ENCODE data around the gene MINK1. TPM values are rescaled to one million over a fixed set of nuclear protein-coding genes. Genes with fewer than 3 reads are reported as not detected.
"Not testable (repeated sequence)": the region's sequence is repeated elsewhere in the genome, so short reads cannot be mapped to it uniquely, and the experiment has no call there.

The MINK1 gene
- total RNA-seq, 1 experiment from 2014 or later: 28.7 TPM

DNA sequence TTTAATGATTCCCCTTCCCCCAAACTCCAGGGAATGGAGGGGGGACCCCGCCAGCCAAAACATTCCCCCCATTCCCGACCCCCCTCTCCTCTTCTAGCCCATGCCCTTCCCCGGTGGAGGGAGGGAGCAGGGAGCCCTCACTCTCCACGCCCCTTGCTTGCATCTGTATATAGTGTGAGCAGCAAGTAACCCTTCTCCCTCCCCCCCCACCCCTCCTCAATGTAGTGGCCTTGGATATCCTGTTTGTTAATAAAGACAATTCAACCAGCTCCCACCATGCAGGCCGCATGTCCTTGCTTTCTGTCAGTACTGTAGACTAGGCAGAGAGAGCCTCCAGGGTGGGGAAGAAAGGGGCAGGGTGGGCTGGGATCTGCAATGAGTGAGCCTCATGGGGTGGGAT, 64.6 kb downstream of the MINK1 start:
- no peak for DNase-seq (ENCODE audit: low read depth)

- DNase-seq (ENCODE audit: low read depth): no peak
These were observed 65.2 kb downstream of the MINK1 start for GRCh38 chr17:4898351-4898750.

DNA sequence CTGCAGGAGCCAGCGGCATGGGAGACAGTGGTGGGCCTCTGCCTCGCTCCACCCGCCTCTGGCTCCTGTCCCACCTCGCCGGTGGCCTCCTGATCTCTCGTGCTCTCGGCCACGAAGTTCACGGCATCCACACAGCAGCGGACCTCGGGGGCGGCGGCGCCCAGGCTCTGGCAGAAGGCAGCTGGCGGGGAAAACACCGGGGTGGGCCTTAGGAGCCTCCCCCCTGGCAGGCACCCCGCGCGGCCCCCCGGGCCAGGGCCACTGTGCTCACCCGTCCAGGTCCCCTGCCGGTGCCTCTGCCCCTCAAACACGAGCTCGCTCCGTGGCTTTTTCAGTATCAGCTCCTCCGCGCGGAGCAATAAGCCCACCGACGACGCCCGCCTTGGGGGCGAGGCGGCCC, 65.8 kb downstream of the MINK1 start:
- no peak for DNase-seq (ENCODE audit: low read depth)

DNA sequence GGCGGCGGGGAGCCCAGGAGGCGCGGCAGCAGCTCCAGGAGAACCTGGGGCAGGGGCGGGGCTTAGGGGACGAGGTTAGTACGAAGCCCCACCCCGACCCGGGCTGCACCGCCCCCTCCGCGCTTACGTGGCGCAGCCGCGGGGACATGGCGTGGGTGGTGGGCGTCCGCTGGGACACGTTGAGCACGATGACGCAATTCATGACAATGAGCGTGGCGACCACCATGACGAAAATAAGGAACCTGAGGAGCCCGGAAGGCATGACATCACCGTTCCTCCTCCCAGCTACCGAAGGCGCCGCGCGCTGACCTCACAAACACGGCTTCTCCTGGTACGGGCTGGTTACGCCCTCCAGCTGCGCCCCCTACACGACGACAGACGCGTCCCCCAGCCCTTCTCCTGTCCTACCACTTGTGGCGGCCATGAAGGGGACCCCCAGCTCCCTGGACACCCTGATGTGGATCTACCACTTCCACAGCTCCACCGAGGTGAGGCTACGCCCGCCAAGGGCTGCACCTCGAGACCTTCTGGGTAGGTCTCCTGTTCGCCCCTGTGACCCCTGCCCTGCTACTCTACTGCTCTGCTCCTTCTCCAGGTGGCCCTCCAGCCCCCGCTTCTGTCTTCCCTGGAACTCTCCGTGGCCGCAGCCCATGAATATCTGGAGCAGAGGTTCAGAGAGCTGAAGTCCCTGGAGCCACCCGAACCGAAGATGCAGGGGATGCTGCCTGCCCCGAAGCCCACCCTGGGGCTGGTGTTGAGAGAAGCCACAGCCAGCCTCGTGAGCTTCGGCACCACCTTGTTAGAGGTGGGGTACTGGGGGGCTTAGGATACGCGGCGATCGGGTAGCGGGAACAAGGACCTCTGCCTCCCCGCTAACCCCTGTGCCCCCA, 66.4 kb downstream of the MINK1 start, which contains the start of gene C17orf107:
Gene C17orf107 (plus strand): TSS at position 196 of the 890 bp plus-strand sequence. CDS start 227 bp downstream, at position 423.
- no peak for DNase-seq (ENCODE audit: low read depth)

GRCh38 chr17:4900231-4901107, 67.3 kb downstream of the MINK1 start:
- DNase-seq (ENCODE audit: low read depth): no peak

DNA sequence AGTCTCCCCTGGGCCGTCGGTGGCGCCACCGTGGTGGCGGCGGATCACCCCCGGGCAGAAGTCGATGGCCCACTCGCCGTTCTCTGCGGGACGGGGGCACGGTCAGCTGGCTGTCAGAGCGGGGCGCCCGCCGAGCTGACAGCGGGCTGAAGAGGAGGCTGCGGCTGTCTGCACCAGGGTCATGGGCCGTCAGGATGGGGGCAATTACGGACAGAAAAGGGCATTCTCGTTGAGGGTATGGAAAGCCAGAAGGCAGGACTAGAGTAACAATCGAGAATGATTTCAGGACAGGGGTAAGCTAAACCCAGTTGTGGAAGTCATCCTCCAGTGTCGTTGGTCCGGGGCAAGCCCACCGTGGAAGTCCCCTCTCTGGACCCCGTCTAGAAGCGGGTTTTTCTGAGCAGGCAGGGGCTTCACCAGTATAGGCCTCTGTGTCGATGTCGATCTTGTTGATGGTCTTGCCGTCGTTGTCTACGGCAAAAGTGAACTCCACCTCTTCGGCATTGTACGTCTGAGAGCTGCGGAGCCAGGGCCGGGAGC, 68.0 kb downstream of the MINK1 start:
- no peak for DNase-seq (ENCODE audit: low read depth)

DNA sequence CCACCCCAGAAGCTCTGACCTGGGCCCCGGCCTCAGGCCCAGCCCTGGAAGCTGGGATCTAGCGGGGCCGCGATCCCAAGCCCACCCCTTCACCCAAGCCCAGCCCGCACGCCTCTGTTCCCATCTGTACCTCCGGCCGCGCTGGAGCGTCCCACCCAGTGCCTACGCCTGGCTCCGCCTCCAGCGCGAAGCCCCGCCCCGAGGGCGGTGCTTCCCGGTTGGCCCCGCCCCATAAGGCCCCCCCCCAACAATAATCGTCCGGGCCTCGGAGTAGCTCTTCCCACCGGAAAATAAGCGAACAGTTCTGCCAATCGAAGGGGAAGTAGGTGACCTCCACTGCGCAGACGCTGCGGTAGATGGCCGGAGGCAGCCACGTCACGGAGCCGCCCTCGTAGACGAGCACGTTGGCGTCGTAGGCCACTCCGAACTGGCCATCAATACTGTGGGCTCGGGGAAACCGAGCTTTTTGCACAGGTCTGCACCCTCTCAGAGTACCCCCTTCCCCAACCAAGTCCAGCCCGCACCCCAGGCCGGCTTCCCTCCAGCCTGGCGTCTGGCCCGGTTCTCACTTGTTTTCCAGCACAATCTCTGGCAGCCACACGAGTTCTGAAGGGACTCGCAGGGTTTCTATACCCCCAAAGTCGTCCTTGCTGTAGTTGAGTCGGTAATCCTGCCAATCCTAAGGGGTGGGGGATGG, 68.7 kb downstream of the MINK1 start:
- DNase-seq (ENCODE audit: low read depth): no peak

GRCh38 chr17:4902540-4902939, 69.4 kb downstream of the MINK1 start:
- no peak for DNase-seq (ENCODE audit: low read depth)

DNA sequence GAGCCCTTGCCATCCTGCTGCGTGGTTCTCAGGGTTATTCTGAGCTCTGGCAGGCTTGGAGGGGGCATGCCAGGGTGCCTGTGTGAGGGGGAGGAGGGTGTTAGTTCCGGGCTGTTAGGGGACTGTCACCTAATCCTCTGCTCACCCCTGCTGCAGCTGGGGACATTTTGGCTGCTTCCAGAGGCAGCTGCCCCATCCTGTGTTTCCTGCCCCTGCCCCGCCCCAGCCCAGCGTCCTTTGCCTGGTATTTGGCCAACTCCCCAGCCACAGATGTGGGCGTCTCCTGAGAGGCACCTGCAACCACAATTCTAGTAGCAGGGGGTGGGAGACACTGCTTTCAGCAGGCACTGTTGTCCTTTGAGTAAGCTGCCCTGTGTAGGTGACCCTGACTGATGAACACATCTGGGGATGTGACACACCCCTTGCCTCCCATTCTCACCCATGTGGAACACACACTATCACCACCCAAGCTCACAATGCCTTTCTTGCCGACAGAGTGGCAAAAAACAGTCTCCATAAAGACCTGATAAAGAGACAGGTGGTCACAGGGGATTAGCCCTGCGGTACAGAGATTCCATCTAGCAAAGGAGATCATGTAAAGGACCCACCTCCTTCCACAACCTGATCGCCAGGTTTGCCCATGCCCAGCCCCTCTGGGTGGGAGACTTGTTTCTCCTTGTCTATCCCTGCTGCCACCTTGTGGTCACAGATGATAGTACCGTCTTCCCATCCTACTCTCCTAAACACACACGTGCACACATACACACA, 70.1 kb downstream of the MINK1 start, which contains the start of gene CHRNE:
Gene CHRNE (minus strand): TSS at position 48 of the 768 bp plus-strand sequence. CDS start 35 bp downstream, at position 13.
- peak; percentile 74 for DNase-seq (ENCODE audit: low read depth)

GRCh38 chr17:4906642-4907041, 73.5 kb downstream of the MINK1 start:
- DNase-seq (ENCODE audit: low read depth): not testable (repeated sequence)

- DNase-seq (ENCODE audit: low read depth): no peak
These were observed 75.2 kb downstream of the MINK1 start for GRCh38 chr17:4908301-4908700.

DNA sequence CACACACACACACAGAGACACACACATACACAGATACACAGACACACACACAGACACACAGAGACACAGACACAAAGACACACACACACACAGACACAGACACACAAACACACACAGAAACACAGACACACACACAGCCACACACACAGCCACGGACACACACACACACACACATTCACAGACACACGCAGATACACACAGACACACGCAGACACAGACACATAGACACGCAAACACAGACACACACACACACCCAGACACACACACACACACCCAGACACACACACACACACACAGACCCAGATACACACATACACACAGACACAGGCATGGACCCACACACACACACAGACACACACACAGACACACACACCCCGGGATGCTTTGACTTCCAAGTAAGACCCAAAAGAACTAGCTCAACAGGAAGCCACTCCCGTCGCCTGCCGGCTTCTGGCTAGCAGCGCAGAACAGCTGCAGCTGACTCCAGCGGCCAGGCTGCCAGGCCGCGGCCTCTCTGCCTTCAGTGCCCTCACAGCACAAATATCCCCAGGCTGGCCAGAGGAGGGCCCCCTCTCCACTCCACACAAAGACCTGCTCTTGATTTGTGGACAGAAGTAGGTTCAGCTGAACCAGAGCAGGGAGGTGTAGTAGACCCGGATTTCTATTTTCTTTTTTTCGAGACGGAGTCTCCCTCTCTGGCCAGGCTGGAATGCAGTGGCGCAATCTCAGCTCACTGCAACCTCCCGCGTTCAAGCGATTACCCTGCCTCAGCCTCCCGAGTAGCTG, 75.8 kb downstream of the MINK1 start:
- DNase-seq (ENCODE audit: low read depth): peak; percentile 89

DNA sequence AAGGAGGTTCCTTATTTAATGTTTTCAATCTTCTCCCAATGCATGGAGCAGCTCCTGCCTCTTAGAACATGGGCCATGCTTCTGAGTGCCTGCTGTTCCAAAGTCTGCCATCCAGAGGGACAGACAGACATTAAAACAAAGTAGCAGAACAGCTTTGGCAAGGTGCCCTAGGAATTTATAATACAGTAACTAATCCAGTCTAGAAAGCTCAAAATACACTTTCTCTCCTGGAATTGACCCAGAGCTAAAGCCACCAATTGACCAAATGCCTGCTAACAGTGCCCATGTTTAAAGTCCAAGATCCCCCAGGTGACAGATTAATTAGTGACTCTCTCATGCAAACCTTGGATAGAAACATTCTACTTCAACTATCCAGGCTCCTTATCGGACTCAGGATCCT, 80.9 kb downstream of the MINK1 start:
- no peak for DNase-seq (ENCODE audit: low read depth)

GRCh38 chr17:4914551-4914950, 81.4 kb downstream of the MINK1 start:
- DNase-seq (ENCODE audit: low read depth): not testable (repeated sequence)

DNA sequence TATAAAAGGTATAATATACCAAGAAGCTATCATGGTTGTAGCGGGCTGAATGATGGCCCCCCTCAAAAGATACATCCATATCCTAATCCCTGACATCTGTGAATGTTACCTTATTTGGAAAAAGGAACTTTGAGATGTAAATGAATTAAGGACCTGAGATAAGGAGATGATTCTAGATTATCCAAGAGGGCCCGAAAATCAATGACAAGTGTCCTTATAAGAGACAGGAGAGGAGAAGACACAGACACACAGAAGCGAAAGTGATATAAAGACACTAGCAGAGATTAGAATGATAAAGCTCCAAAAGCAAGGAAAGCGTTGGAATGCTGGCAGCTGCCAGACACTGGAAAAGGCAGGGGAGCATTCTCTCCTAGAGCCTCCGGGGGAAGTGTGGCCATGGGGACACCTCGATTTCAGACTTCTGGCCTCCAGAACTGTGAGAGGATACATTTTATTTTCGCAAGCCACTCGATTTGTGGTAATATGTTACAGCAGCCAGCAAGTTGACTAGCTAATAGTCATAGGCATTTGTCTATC, 86.4 kb downstream of the MINK1 start:
- DNase-seq (ENCODE audit: low read depth): no peak

GRCh38 chr17:4920351-4921048, 87.4 kb downstream of the MINK1 start:
- DNase-seq (ENCODE audit: low read depth): no peak

GRCh38 chr17:4921320-4921719, 88.2 kb downstream of the MINK1 start:
- no peak for DNase-seq (ENCODE audit: low read depth)

- not testable (repeated sequence) for DNase-seq (ENCODE audit: low read depth)
These were observed 93.6 kb downstream of the MINK1 start for GRCh38 chr17:4926577-4927335.
